GM12878 (cell line): ENCODE data around the gene MAGT1.
"Not testable (repeated sequence)": the region's sequence is repeated elsewhere in the genome, so short reads cannot be mapped to it uniquely, and the experiment has no call there.

Experiments
- CBFB ChIP-seq: IDR thresholded peaks from 2 replicates; pipeline ENCODE4 v1.6.1; 2016; ENCODE audit warnings: antibody characterized with exemption, low read depth
- CHD2 ChIP-seq: IDR thresholded peaks from 2 replicates; pipeline ENCODE4 v1.6.1; 2011; ENCODE audit warnings: low read depth, low read length, improper control_type of control experiment, borderline replicate concordance
- EZH2 ChIP-seq: IDR thresholded peaks from 2 replicates; pipeline ENCODE4 v1.6.1; 2012; ENCODE audit warnings: low read depth, mild to moderate bottlenecking, control low read depth, inconsistent platforms, low read length, borderline replicate concordance; ENCODE audit not compliant: control insufficient read depth
- RFX5 ChIP-seq: IDR thresholded peaks from 2 replicates; pipeline ENCODE4 v1.6.1; 2011; ENCODE audit warnings: low read depth, low read length, improper control_type of control experiment
- TAF1 ChIP-seq: IDR thresholded peaks from 2 replicates; pipeline ENCODE4 v1.6.1; 2011; ENCODE audit warnings: mild to moderate bottlenecking, low read depth, low read length, borderline replicate concordance

DNA sequence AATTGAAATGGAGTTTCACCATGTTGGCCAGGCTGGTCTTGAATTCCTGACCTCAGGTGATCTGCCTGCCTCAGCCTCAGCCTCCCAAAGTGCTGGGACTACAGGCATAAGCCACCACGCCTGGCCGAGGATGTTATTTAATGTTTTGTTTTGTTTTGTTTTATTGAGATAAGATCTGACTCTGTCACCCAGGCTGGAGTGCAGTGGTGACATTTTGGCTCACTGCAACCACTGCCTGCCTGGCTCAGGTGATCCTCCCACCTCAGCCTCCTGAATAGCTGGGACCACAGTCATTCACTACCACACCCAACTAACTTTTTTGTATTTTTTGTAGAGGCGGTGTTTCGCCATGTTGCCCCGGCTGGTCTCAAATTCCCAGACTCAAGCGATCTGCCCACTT, 49.8 kb upstream of the MAGT1 start:
- not testable (repeated sequence) for TF ChIP-seq CHD2, CBFB, EZH2, RFX5, TAF1
